ENCODE data around the gene LAMB3. TPM values are rescaled to one million over a fixed set of nuclear protein-coding genes. Genes with fewer than 3 reads are reported as not detected.

LAMB3 gene
- total RNA-seq, 1 experiment from 2014 or later = 0.28 TPM

- Histone ChIP-seq H3K9me3 (ENCODE audit: control insufficient read depth, low read depth, low read length) (no peaks in the 10 kb centered on the region), H3K56ac (ENCODE audit: insufficient read length, low read depth, low read length) (no peak overlapping the region), H2BK15ac (ENCODE audit: low read depth, low read length) (no peak overlapping the region), H3K79me1 (ENCODE audit: insufficient read depth, low read depth, low read length, poor library complexity, severe bottlenecking) (no peaks in the 10 kb centered on the region), H2BK12ac (ENCODE audit: insufficient read length, low read depth, low read length) (no peak overlapping the region), H2BK120ac (ENCODE audit: low read depth, low read length, poor library complexity, severe bottlenecking) (no peak overlapping the region), H4K91ac (ENCODE audit: insufficient read length, low read depth, low read length) (no peak overlapping the region), H2BK20ac (ENCODE audit: low read depth, low read length, poor library complexity, severe bottlenecking) (no peak overlapping the region), H3T11ph (ENCODE audit: low read length) (no peak overlapping the region), H3K27me3 (ENCODE audit: insufficient read depth, low read length) (no peaks in the 10 kb centered on the region), H3K23me2 (ENCODE audit: insufficient read length, low read depth, low read length, poor library complexity, severe bottlenecking) (no peaks in the 10 kb centered on the region), H3K4ac (ENCODE audit: low read depth, low read length) (no peak overlapping the region), H2BK5ac (ENCODE audit: insufficient read length, low read length) (no peak overlapping the region), H4K5ac (ENCODE audit: insufficient read length, low read depth, low read length) (no peak overlapping the region), H3K27ac (ENCODE audit: insufficient read length, low read depth, low read length) (no peak overlapping the region), H3K4me2 (ENCODE audit: insufficient read depth, insufficient read length, low read length) (no peak overlapping the region), H3K79me2 (ENCODE audit: insufficient read depth, low read length) (no peaks in the 10 kb centered on the region), H3K4me1 (ENCODE audit: insufficient read depth, low read length) (0 out of 2 replicates have a peak, but pooled peaks cover 3% of the 10 kb centered on the region), H4K8ac (replicated peaks; ENCODE audit: insufficient read length, low read depth, low read length) (no peak overlapping the region), H3K18ac (ENCODE audit: insufficient read length, low read depth, low read length) (no peak overlapping the region), H2AFZ (ENCODE audit: low read length) (no peak overlapping the region), H3K9ac (ENCODE audit: extremely low read depth, insufficient read length, low read length) (no peak overlapping the region), H2AK5ac (ENCODE audit: insufficient read length, low read length) (no peak overlapping the region), H3K23ac (ENCODE audit: insufficient read length, low read depth, low read length) (no peak overlapping the region), H3K14ac (ENCODE audit: insufficient read depth, low read length) (no peak overlapping the region), H4K20me1 (ENCODE audit: control insufficient read depth, insufficient read depth, insufficient read length) (no peaks in the 10 kb centered on the region)
- DNase-seq = no peak
- peaks cover 41% of the 10 kb centered on the region for H3K27me3 Mint-ChIP-seq (ENCODE audit: low read depth)
- H3K4me3 Mint-ChIP-seq = no peak overlapping the region
- H3K27ac Mint-ChIP-seq = no peak overlapping the region
- H3K9me3 Mint-ChIP-seq = no peaks in the 10 kb centered on the region; a peak in 2 of 5 replicates
- TF ChIP-seq CTCF (conservative IDR thresholded peaks at IDR 0.05) = no peak
- H3K4me1 Mint-ChIP-seq = peaks cover 21 to 25% of the 10 kb centered on the region in 2 experiments
- no peaks in the 10 kb centered on the region; a peak in 1 of 7 replicates for H3K36me3 Mint-ChIP-seq (ENCODE audit: insufficient read depth in 1 of 3, low read depth in 3 of 3)
- no CpG with 5 or more reads among the region's 1 CpG for WGBS (ENCODE audit: extremely low coverage, insufficient read length, low lambda C conversion rate)
Observed at GRCh38 chr1:209567698-209568175, 84.5 kb downstream of the LAMB3 start.
